ENCODE measurements around the gene OAT. TPM values are rescaled to one million over a fixed set of nuclear protein-coding genes. Genes with fewer than 3 reads are reported as not detected.
A peak's percentile ranks its signal among the peaks of the same experiment; 100 is the strongest.

Gene OAT
- total and polyA plus RNA-seq, 2 of the 4 experiments (the other 2 are of a cell fraction): 110 to 152 TPM

DNA sequence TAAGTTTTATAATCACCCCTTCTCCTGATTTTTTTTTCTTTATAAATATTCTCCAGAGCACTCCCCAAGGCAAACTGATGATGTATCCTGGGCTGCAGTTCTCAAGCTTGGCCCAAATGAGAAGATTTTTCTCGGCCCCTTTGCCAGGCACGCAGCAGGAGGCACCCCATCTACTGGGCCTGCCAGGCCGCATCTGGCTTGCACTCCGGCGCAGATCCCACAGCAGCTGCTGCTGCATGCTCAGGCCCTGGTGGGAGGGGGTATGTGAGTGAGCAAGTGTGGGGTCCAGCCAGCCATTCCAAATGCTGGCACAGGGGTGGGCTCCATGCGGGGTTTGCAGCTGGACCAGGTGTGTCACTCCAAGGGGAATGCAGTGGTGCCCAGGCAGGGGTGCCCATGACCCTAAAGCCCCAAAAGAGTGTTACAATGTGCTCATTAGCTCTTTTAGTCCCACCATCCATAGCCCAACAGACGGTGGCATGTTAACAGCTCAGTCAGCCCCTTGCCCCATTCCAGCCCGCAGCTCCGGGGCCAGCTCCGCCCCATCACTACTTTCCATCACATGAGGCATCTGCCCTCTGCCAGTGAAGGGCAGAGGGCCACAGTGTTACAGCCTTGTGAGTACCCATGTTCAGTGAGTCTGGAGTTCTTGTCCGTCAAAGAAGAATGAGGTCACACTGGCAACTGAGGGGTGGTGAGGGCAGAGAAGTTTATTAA is 25.9 kb downstream of the OAT start:
- Histone ChIP-seq H2BK20ac (ENCODE audit: low read depth, low read length) (no peak overlapping the region), H2BK120ac (ENCODE audit: low read depth, low read length) (no peak overlapping the region), H3K23ac (ENCODE audit: low read depth, low read length) (no peak overlapping the region), H3K36me3 (ENCODE audit: control insufficient read depth, insufficient read depth, low read length) (peaks cover 3% of the 10 kb centered on the region), H4K5ac (ENCODE audit: low read depth, low read length) (no peak overlapping the region), H3K9me3 (ENCODE audit: control insufficient read depth, insufficient read depth, low read length) (no peaks in the 10 kb centered on the region), H3K14ac (replicated peaks; ENCODE audit: low read depth, low read length) (no peak overlapping the region), H3K9ac (ENCODE audit: low read depth, low read length) (no peak overlapping the region), H3K9me1 (ENCODE audit: insufficient read depth, low read length) (no peaks in the 10 kb centered on the region), H3K18ac (ENCODE audit: low read depth, low read length) (no peak overlapping the region), H2BK15ac (ENCODE audit: low read depth, low read length) (no peak overlapping the region), H3K79me1 (ENCODE audit: low read depth in 1 of 2, low read length in 2 of 2) (no peaks in the 10 kb centered on the region), H3K27me3 (ENCODE audit: control insufficient read depth, insufficient read depth, low read length) (no peaks in the 10 kb centered on the region), H3K4me1 (ENCODE audit: control insufficient read depth, insufficient read depth, low read length) (no peaks in the 10 kb centered on the region), H2AFZ (replicated peaks; ENCODE audit: low read length, poor library complexity) (peak overlapping the region; percentile 33), H2BK5ac (ENCODE audit: low read depth, low read length, poor library complexity, severe bottlenecking) (no peak overlapping the region), H4K91ac (ENCODE audit: insufficient read depth, low read depth, low read length) (no peak overlapping the region), H3K56ac (ENCODE audit: extremely low read depth, insufficient read depth, low read length) (no peak overlapping the region), H3K27ac (ENCODE audit: insufficient read depth, low read length) (no peak overlapping the region), H3K4me2 (ENCODE audit: low read depth, low read length) (no peak overlapping the region), H2AK5ac (ENCODE audit: low read depth, low read length) (no peak overlapping the region), H4K20me1 (ENCODE audit: insufficient read depth, low read length) (no peaks in the 10 kb centered on the region), H2AK9ac (replicated peaks; ENCODE audit: low read depth, low read length, poor library complexity) (no peak overlapping the region), H3K4me3 (ENCODE audit: insufficient read depth, low read depth, low read length) (no peak overlapping the region), H3K4ac (ENCODE audit: low read depth, low read length) (no peak overlapping the region), H4K8ac (ENCODE audit: low read depth in 2 of 2, low read length in 2 of 2) (no peak overlapping the region)
- POLR2A ChIA-PET (ENCODE audit: unreplicated experiment): no interaction called here
- DNase-seq (no peak), ATAC-seq (ENCODE audit: low read depth) (no peak)
- BruUV-seq (replicated peaks): no TSS peak
- intact Hi-C loops (cut with micrococcal nuclease) (no loop called here), dilution Hi-C loops (cut with HindIII; ENCODE audit: low sequenced_read_pairs, unreplicated experiment) (loop anchor here (25.0 kb wide), 1 partner anchor 405 kb away; no protein-coding TSS in a partner anchor), in situ Hi-C loops (cut with MboI; ENCODE audit: low sequenced_read_pairs) (loop anchor here (25.0 kb wide), 1 partner anchor 1255 kb away; the partner anchor contains the start of genes HMX2 and HMX3)
- CTCF ChIA-PET: interaction anchor here (0.5 to 0.7 kb wide), 3 partner anchors 37 to 1739 kb away, joined by 3 read pairs; no protein-coding TSS in a partner anchor
- 90% methylated on average over 2 of the region's 11 CpGs; no CpG with 5 or more reads in 1 of the 2 experiments for WGBS, 2 experiments (ENCODE audit: extremely low coverage in 2 of 2, insufficient read length in 1 of 2)
- TF ChIP-seq BHLHE40 (IDR thresholded peaks at IDR 0.05; ENCODE audit: low read depth, low read length): no peak
- no peak for TF ChIP-seq FOS (IDR thresholded peaks at IDR 0.05; ENCODE audit: low read depth, low read length)
- TF ChIP-seq CEBPB (IDR thresholded peaks at IDR 0.05; ENCODE audit: low read depth, low read length): no peak
- TF ChIP-seq MAZ (IDR thresholded peaks at IDR 0.05; ENCODE audit: borderline replicate concordance, low read depth, low read length): no peak
- no peak for TF ChIP-seq NFE2L2 (IDR thresholded peaks at IDR 0.05; ENCODE audit: low read depth, low read length)
- no peak for TF ChIP-seq RCOR1 (IDR thresholded peaks at IDR 0.05; ENCODE audit: insufficient replicate concordance, low read length)
- TF ChIP-seq ELK1 (IDR thresholded peaks at IDR 0.05; ENCODE audit: borderline replicate concordance, low read depth, low read length): no peak
- no peak for TF ChIP-seq CTCF (conservative IDR thresholded peaks at IDR 0.05; ENCODE audit: low read depth, low read length)
- TF ChIP-seq MAFK (IDR thresholded peaks at IDR 0.05; ENCODE audit: low read depth, low read length): no peak
- TF ChIP-seq, protein P1, sequence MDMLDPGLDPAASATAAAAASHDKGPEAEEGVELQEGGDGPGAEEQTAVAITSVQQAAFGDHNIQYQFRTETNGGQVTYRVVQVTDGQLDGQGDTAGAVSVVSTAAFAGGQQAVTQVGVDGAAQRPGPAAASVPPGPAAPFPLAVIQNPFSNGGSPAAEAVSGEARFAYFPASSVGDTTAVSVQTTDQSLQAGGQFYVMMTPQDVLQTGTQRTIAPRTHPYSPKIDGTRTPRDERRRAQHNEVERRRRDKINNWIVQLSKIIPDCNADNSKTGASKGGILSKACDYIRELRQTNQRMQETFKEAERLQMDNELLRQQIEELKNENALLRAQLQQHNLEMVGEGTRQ (IDR thresholded peaks at IDR 0.05; ENCODE audit: low read depth, low read length): no peak
- no peak for TF ChIP-seq RAD21 (IDR thresholded peaks at IDR 0.05; ENCODE audit: low read length)
- TF ChIP-seq MXI1 (IDR thresholded peaks at IDR 0.05; ENCODE audit: borderline replicate concordance, low read depth, low read length): no peak
- TF ChIP-seq RFX5 (IDR thresholded peaks at IDR 0.05; ENCODE audit: low read depth, low read length): no peak
- TF ChIP-seq SMC3 (IDR thresholded peaks at IDR 0.05; ENCODE audit: low read depth, low read length): no peak
- no peak for TF ChIP-seq CHD1 (IDR thresholded peaks at IDR 0.05; ENCODE audit: low read depth, low read length)
